Right kidney (tissue), 1 donor: ENCODE data around the gene DNAJC13.

Source experiments
- DNase-seq: peaks from one replicate; pipeline ENCODE4 v3.0.0-alpha.2; 2016

DNAJC13 gene

DNA sequence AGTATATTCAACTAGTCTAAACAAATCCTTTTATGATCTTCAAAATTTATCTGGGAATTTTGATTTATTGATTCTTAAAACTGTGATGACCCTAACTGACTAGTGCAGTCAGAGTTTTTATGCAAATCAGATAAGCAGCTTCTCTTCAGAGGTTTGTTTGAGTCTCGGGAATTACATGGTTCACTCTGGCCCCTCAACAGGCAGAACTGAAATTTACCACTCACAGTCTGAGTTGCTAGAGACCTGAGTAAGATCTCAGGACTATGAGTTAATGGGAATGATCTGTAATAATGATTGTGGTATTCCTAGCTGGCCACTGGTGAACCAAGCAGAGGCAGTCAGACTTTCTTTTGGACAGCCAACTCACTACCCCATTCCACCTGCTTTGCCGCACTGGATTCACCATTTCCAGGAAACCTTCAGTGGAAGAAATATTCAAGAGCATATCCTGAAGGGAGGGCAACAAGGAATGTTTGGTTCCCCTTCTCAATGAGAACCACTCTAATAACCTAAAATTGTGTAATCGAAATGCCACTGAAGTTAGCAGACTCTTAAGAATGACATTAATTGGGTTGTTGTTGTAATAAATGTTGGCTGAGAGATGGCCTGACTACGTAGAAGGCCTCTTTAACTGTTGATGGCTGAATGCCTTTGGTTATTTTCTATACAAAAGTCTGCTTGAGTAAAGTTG, 11.5 kb upstream of the DNAJC13 start:
- no peak for DNase-seq

DNA sequence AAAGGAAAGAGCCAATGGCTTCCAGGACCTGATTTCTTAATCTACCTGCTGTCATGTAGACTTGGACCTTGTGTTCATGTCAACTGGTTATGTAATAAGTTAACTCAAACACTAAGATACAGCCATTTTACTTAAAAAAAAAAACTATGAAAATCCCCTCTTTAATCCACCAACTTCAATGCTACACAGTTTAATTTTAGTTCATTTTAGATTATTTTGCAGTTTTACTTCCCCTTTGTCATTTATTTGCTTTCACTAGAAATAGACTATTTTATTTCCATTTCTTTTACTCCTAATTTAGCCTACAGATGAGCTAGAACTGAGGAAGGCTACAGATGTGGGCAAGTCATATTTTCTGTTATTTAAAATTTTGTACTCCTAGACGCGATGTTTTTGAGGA, 10.7 kb upstream of the DNAJC13 start:
- no peak for DNase-seq

DNA sequence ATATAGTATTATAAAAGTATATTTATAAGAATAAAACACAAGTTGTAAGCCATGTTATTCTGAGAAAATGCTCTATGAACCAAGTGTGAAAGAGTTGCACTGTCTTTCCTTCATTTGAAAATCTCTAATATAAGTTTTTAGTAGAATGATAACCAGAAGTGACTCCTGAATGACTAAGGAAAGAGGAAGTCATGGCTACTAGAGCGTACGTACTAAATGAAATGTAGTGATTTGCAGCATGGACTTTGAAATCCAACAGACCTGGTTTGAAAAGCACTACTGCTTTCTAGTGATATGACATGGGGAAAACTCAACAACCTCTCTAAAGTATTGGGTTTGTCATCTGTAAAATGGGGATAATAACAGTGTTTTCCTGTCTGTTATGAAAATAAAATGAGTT, 10.3 kb upstream of the DNAJC13 start:
- no peak for DNase-seq

DNA sequence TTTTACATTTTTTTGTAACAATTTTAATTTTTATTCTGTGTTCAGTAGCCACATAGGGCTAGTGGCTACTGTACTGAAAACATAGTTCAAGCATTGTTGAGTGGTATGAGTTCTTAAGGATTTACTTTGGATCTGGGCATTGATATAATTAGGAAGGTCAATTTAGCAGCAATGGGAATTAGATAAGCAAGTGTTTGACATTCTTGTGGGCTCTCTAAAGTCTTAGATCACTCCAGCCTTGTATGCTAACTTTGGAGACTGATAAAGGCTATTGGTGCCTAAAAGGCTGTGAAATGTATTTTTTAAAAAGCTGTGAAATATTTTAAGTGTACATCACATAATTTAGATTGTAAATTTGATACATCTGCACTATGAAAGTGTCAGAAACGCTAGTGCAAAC, 2.5 kb upstream of the DNAJC13 start:
- no peak for DNase-seq

DNA sequence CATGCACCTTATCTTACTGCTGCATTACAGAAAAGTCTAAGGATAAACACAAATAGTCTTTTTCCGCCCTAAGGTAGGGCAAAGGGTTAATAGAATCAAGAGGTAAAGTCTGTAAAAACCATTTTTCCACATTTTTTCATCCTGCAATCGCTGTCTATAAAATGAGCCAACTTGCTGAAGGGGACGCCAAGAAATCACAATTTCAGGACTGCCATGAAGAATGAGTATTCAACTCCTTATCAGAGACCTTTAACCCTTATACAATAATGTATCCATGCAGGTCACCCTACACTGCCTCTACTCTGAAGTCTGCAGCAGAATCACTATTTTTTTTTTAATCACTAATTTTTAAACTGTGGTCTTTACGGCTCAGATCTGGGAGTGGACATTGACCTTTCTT, 1.1 kb upstream of the DNAJC13 start:
- DNase-seq, result no peak

DNA sequence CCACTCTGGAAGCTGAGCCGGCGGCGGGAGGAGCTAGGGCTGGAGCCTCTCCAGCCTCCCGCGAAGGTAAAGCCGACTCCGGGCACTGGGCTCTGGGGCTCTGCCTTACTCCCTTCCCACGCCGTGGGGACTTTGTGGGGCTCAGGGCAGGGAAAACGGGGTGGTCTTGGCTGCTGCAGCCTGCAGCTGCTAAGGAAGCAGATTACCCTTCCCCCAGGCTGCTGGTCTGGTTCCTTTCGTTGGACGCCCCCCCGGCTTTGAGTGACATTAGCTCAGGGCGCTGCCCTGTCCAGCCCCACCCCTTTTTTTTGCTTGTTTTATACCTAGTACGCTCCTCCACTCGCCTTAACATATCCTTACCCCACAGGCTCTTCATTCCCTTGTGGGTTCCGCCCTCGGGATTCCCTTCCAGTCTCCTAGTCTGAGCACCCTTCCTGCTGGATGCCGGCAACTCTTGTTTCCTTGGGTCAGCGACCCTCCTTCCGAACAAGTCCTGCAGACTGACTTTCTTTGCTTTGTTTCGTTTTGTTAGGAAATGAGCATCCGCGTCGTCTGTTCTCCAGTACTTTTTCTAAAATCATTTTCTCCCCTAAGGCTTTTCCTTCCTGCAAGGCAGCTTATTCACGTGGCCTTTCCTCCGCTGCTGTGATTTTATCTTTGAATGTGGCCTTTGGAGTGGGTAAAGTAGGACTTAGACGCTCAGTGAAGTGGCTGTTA, 551 bp downstream of the DNAJC13 start:
- DNase-seq, result peak; percentile 83

DNA sequence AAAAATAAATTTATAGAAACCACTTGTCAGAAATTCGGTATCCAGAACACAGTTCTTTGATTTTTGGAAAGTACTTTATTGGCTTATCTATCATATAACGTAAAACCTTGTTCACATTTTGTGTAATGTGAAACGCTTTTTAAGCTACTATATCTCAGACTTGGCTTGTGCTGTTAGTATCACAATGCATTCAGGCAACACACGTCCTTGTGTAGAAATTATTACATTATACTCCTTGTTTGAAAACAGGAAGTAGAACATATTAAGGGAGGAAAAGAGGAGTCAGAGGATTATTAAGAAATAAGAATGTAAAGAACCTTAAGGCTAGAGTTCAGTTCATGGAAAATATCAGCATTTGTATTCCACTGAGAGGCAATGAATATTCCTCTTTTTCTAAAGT, 1.6 kb downstream of the DNAJC13 start:
- DNase-seq, result no peak

DNA sequence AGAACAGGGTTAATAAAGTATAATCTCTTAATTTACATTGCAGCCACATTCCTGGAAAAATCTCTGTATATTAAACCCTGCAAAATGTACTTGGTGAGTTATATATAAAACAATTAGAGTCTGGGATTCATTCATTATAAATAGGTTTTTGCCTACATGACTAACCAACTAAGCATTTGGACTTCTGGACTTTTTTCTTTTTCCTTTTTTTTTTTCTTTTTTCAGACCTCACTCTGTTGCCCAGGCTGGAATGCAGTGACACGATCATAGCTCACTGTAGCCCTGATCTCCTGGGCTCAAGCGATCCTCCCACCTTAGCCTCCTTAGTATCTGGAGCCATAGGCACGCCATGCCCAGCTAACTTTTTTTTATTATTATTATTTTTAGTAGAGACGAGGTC, 4.5 kb downstream of the DNAJC13 start:
- DNase-seq, result no peak

DNA sequence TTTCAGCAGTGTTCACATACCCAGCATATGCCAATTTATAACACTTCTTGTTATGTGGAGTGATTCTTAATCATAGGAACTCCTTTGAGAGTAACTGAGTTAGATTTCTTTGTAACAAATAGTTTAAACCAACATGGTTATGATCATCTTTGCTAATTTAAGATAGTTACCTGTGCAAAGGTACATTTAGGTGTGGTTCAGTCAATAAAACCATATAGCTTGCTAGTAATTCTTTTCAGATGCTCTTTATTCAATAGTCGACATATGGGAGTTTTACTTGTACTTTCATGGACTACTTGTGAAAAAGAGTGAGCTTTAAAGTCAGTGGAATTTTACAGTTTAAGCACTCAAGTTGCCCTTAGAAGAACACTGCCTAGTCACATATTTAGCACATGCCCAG, 5.2 kb downstream of the DNAJC13 start:
- no peak for DNase-seq

DNA sequence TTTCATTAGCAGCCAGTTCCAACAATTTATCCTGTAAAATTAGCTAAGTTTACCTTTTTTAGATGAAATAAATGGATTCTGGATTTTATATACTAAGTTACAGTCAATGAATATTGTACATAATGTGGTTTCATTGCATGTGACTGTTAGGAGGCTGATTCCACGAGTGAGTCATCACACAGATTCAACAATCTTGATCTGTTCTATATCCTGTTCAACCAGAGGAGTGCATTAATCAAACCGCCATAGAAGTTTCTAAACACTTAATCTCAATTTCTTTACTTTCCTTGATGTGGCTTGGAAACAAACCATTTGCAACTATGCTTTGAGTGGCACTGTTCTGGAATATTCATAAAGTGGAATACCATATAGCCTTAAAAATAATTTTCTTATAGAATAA, 15.3 kb downstream of the DNAJC13 start:
- no peak for DNase-seq

DNA sequence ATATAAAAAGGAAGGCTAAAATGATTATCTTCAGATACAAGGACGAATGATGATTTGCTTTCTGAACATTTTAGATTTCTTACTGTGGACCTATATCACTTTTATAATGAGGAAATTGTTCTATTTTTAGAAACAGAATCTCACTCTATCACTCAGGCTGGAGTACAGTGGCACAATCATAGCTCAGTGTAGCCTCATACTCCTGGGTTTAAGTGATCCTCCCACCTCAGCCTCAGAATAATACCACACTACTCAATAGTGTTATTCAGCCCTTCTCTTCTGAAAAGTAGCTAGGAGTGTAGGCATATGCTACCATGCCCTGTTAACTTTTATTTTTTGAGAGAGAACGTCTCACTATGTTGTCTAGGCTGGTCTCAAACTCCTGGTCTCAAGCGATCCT, 15.8 kb downstream of the DNAJC13 start:
- no peak for DNase-seq

DNA sequence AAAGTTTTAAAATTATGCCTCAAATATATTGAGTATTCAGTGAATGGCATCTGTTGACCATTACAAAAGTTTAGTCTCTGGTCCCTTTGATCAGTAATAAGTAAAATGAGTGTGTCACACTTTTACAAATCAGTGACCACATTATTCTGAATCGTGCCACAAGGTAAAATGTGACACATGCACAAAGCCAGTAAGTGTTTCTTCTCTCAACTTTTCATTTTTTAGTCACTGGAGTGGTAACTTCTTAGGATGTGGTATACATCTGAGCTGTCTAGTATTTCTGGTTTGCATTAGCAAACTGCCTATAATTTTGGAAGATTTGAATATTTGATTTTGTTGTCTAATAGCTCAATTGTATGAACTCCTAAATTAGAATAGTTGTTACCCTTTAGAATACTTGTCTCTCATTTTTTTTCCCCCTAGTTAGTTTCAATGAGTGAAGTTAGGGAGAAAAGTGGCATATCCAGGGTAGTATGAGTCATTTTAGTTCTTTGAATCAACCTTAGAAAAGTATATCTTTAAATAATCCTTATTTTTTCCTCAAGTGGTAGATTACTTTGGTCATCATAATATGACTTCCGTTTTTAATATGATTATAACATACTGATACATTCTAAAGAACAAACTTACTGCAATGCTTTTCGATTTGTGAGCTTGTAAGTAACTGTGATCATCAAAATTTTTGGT, 18.1 kb downstream of the DNAJC13 start:
- DNase-seq, result no peak

DNA sequence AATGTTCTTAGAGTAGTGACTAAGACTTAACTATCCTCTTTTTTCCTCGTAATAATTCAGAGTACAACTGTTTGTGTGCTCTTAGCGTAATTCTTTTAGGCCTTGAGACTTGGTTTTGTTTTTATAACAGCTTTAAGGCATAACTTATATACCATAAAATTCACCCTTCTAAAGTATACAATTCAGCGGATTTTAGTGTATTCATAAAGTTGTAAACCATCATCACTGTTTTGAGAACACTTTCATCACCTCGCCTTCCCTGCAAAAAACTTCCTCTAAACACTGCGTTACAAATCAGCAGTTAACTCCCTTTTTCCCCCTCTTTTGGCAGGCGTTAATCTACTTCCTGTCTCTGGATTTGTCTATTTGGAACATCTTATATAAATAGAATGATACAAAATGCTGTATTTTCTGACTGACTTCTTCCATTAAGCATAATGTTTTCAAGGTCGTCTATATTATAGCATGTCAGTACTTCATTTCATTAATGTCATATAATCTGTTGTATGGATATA, 18.7 kb downstream of the DNAJC13 start:
- DNase-seq, result no peak

DNA sequence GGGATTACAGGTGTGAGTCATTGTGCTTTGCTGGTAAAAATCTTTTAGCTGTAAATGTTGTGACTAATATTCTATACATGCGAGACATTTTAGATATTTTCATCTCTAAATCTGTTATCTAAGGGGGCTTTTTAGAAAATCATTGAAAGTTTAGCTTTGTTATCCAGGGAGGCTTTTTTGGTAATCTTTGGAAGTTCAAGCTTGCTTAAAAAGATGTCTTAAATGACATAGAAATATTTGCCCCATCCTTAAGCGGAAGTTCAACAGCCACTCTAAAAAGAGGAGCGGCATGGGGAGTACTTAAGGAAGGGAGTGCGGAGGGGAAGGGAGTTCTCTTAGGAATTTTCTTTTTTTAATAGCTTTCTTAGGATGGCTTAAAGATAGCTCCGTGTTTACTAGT, 26.1 kb downstream of the DNAJC13 start:
- DNase-seq, result no peak

DNA sequence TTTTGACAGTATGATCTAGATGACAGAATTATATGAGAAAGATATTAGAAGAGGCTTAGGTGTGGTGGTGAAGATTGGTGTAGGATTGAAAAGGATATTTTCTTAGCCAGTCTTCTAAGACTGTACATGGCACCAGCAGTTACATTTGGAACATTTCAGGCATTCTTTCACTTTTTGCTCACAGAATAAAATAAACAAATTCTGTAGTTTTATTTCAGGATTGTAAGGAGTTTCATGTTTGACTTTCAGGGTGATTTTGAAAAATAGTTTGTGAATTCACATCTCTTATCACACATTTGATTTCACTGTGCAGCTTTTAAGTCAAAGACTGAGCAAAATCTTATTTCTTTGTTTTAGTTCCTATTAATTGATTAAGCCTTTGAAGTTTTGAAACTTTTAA, 27.1 kb downstream of the DNAJC13 start:
- no peak for DNase-seq

DNA sequence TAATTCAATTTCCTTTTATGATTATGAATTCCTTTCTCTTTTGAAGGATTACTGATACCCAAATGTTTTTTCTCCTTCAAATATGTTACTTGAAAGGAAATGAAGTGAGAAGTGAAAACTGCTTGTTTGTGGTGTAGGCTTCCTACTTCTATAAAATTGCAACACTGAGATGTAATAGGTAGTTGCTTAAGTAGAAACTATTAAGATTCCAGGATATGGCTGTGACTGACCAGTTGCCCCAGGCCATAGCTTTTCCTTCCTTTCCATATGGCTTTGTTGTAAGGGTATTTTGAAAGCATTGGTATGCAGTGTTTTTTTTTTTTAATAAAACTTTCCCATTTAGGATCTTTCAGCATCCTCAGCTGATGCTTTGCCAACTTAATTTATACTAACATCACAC, 28.5 kb downstream of the DNAJC13 start:
- DNase-seq, result no peak

DNA sequence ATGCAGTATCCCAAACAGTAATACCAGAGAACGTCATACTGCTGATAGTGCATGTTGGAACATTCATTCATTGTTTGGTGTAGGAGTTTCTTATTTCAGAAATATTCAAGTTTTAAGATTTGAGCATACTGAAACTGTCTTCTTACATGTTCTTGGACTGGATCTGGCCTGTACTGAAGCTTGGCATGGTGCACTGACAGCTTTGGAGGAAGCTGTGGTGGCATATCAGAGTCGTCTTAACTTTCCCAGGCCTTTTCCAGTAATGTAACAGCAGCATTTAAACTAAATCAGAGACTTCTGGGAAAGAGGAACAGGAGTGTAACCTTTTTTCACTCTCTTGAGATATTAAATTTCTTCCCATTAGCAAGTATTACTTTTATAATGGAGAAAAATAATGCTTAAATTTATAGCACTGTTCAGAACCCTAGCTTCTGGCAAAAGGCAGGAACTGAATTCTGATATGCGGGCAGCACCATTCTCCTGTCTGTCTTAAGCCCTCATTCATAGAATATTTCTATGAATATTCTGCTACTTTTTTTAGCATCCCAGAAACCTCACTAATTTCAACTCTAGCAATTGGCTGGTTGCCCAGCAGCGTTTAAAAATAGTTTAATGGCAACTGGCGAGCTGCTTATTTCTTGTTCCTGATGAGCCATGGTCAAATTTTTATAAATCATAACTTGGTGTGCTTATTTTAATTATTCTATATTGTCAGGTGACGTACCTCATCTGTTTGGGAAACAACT, 31.1 kb downstream of the DNAJC13 start:
- DNase-seq, result no peak

DNA sequence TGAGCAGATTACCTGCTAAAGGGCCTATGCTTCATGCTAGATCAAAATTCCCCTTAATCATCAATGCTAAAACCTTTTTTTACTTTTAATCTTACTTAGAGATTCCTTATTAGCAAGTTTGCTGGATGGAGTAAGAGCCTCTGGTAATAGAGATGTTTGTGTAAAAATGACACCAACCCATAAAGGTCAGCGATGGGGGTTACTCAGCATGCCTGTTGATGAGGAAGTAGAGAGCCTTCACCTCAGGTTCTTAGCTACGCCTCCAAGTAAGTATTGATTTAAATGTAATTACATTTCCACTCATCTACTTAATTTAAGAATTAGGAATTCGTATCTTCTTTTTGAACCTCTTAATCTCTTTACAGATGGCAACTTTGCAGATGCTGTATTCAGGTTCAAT, 38.8 kb downstream of the DNAJC13 start:
- no peak for DNase-seq

DNA sequence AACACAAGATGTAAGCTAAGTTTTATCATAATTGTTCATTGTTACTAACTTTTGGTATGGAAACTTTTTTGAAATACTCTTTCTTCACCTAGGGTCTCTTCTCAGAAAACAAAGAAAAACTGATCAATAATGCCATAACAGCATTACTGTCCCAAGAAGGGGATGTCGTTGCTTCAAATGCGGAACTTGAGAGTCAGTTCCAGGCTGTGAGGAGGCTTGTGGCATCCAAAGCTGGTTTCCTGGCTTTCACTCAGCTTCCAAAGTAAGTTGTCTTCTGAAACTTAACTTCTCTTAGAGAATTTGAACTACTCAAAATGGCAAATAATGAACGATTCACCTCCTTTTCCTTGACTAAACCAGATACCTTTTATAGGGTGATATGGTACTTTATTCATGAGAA, 39.3 kb downstream of the DNAJC13 start:
- no peak for DNase-seq

DNA sequence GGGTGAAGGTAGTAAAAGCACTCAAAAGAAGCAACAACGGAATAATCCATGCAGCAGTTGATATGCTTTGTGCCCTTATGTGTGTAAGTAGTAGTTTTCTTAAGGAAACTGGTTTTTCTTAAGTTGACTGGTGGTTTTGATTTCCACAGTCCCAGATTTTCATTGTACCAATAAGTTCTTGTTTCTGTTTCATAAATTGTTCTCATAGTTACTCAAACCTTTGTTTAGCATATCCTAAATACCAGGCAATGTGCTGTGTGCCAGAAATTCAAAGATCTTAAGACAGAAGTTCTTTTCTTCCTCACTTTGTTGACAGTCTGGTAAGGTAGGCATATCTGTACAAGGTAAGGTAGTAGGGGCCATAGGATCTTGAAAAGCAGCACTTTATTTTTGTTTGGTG, 40.0 kb downstream of the DNAJC13 start:
- no peak for DNase-seq

DNA sequence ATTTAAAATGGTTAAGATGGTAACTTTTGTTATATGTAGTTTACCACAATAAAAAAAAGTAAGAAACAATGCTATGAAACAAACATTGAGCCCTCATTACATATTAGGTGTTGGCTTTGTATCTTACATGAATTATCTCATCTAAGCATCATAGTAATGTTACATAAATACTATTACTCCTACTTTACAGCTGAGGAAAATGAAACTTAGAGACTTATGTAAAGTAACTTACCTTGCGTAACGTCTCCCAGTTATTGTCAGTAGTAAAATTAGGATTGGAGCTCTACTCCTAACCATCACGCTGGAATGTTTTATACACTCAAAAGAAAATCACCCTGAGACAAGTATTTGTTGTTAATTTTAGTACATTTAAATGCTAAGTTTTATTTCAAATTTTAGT, 42.2 kb downstream of the DNAJC13 start:
- no peak for DNase-seq

DNA sequence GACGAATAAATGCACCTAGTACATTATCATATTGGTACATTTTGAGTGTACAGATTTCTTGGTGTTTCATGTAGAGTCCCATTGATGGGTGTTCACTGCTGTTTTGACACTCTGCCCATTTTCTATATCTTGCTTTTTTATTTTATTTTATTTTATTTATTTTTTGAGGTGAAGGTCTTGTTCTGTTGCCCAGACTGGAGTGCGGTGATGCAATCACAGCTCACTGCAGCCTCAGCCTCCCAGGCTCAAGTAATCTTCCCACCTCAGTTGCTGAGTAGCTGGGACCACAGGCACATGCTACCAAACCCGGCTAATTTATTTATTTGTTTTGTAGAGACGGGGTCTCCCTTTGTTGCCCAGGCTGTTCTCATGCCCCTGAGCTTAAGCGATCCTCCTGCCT, 44.2 kb downstream of the DNAJC13 start:
- no peak for DNase-seq

DNA sequence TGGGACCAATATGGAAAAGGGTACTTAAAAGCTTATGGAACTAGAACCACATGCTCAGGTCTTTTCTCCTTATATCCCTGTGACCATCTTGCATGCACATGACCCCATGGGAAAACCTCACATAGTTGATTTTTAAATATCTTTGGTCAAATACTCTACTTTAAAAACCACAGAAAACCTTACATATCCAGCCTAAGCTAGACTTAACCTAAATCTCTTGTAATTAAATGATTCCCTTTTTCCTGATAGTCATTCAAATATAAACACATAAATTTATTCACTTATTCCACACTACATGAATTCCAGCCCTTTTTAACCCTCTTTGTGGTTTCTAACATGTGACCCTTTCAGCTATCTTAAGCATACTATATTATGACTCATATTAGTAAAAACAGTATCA, 46.8 kb downstream of the DNAJC13 start:
- no peak for DNase-seq
